Adrenal gland (tissue), 12 donors: ENCODE data around the gene TFPI2. TPM values are rescaled to one million over a fixed set of nuclear protein-coding genes. Genes with fewer than 3 reads are reported as not detected.

Experiments
- DNase-seq, 7 donors: peaks; one replicate each; pipeline ENCODE4 v3.0.0-alpha.2; 2019 to 2020
- H3K27ac ChIP-seq, 5 donors: fragments of 200-600 bp; sonication (generic) in 4 of 5; 1 replicate in 3 of 5; 2 replicates in 2 of 5; pipeline versions ENCODE4 v1.5.1 to v1.8.0; 2016 to 2020; ENCODE audit warnings: mild to moderate bottlenecking in 1 of 5
- H3K27me3 ChIP-seq: fragments of 200-600 bp; 2 replicates; pipeline ENCODE4 v1.8.0; 2021
- H3K36me3 ChIP-seq, 2 donors: fragments of 200-600 bp; replicated peaks in 1 of 2; 1 replicate in 1 of 2; 2 replicates in 1 of 2; pipeline versions ENCODE4 v1.5.1 to v1.8.0; 2018 to 2022
- H3K4me1 ChIP-seq, 2 donors: fragments of 200-600 bp; replicated peaks in 1 of 2; 1 replicate in 1 of 2; 2 replicates in 1 of 2; pipeline versions ENCODE4 v1.5.1 to v1.8.0; 2018 to 2021
- H3K4me3 ChIP-seq, 4 donors: fragments of 200-600 bp; sonication (generic) in 3 of 4; one replicate each; pipeline ENCODE4 v1.5.1; 2016 to 2018
- H3K9me3 ChIP-seq, 3 donors: fragments of 200-600 bp; sonication (generic) in 1 of 3; replicated peaks in 1 of 3; 1 replicate in 2 of 3; 2 replicates in 1 of 3; pipeline versions ENCODE4 v1.5.1 to v1.8.0; 2016 to 2021
- POLR2A ChIP-seq, 2 donors: fragments of 450-650 bp; IDR thresholded peaks; one replicate each; pipeline ENCODE4 v1.6.1; 2017; ENCODE audit warnings: antibody characterized with exemption in 2 of 2, mild to moderate bottlenecking in 2 of 2, moderate library complexity in 1 of 2
- WGBS, 4 donors: extraction: QIAGEN DNeasy Blood & Tissue Kit in 2 of 4; methylation state at CpG; one replicate each; pipeline versions ENCODE4 v1.1.5 to v1.1.7; 2013 to 2017; 5-methylcytosine and 5-hydroxymethylcytosine counted together
- intact Hi-C, 2 donors: fragments of 100-400 bp; cut with DNase I; formaldehyde crosslinking; loops; one replicate each; pipeline versions ENCODE4 v1.14.1 to v1.15.0; 2022 to 2023
- polyA plus RNA-seq, 3 donors: library from polyadenylated mRNA; stranded (reverse); fragments of 200-250 nt in 2 of 3; fragments of 350-450 nt in 1 of 3; fragmentation: Illumina TruSeq in 1 of 3; extraction: RNeasy Lipid Tissue Mini Kit (QIAGEN cat#74804) in 1 of 3; gene quantifications; one replicate each; pipeline ENCODE4 v1.2.3, GENCODE V29; 2013 to 2014
- total RNA-seq, 9 donors: library from RNA; depleted of rRNA in 4 of 9; stranded (reverse); fragments of >200 nt in 4 of 9; fragments of 120-200 nt in 1 of 9; fragmentation: NEBNext Ultra II Directional in 1 of 9; extraction: Animal tissue kit (Norgen Biotek cat#: 25700) in 1 of 9; gene quantifications; one replicate each; pipeline versions ENCODE4 v1.1.0 to v1.2.4, GENCODE V29; 2013 to 2023
- TF ChIP-seq, protein P1 (sequence below), 6 experiments: fragments of 450-650 bp in 4 of 6; fragments of 200-600 bp in 2 of 6; sonication (generic) in 1 of 6; IDR thresholded peaks; 1 replicate in 5 of 6; 2 replicates in 1 of 6; pipeline versions ENCODE4 v1.5.1 to v1.8.0; 2016 to 2021; ENCODE audit warnings: antibody characterized with exemption in 6 of 6, mild to moderate bottlenecking in 2 of 6, moderate library complexity in 1 of 6
- donor health status: healthy with polysubstance abuse.
- donor health status: Bipolar disorder and iron deficiency.
- donor health status: DM: yes; HTN: yes; CAD: no.
- donor health status: DM: no; HTN: no; CAD: no.
- donor health status: DM: no; HTN: no; CAD: no.
- donor health status: DM: yes; HTN: yes; CAD: no.

Gene TFPI2
- total and polyA plus RNA-seq, 12 donors: 7.4 to 87.8 (median 24.0) TPM

DNA sequence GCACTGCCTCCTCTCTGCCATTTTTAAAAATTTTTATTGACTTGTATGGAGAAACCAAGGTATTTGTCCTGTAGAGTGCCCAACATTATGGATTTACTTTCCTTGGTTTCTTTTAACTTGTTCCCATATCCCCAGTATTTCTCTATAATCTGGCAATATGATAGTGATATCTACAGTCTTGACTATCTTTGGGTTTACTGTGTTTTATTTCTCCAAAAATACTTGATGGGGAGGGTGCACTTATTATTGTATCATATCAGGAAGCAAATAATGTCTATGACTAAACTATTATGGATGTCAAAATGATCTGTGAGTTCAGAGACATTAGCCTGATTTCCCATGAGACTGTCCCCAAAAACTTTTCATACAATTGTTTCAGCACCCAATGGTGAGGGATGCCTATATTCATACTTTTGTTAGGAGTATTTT is 6.6 kb downstream of the TFPI2 start:
- Histone ChIP-seq H3K36me3 (no peaks in the 10 kb centered on the region), H3K9me3 (no peaks in the 10 kb centered on the region), H3K27ac (no peak overlapping the region), H3K4me1 (no peaks in the 10 kb centered on the region), H3K27me3 (no peaks in the 10 kb centered on the region), H3K4me3 (no peak overlapping the region)
- intact Hi-C loops: no loop called here
- TF ChIP-seq, protein P1, sequence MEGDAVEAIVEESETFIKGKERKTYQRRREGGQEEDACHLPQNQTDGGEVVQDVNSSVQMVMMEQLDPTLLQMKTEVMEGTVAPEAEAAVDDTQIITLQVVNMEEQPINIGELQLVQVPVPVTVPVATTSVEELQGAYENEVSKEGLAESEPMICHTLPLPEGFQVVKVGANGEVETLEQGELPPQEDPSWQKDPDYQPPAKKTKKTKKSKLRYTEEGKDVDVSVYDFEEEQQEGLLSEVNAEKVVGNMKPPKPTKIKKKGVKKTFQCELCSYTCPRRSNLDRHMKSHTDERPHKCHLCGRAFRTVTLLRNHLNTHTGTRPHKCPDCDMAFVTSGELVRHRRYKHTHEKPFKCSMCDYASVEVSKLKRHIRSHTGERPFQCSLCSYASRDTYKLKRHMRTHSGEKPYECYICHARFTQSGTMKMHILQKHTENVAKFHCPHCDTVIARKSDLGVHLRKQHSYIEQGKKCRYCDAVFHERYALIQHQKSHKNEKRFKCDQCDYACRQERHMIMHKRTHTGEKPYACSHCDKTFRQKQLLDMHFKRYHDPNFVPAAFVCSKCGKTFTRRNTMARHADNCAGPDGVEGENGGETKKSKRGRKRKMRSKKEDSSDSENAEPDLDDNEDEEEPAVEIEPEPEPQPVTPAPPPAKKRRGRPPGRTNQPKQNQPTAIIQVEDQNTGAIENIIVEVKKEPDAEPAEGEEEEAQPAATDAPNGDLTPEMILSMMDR (IDR thresholded peaks at IDR 0.05): no peak
- TF ChIP-seq POLR2A (IDR thresholded peaks at IDR 0.05): no peak
- DNase-seq: no peak

GRCh38 chr7:93883078-93883916 is 7.3 kb downstream of the TFPI2 start:
- no peak for DNase-seq
- TF ChIP-seq, protein P1 (IDR thresholded peaks at IDR 0.05): no peak
- TF ChIP-seq POLR2A (IDR thresholded peaks at IDR 0.05): no peak
- Histone ChIP-seq H3K9me3 (no peaks in the 10 kb centered on the region), H3K4me1 (no peaks in the 10 kb centered on the region), H3K4me3 (no peak overlapping the region), H3K27me3 (no peaks in the 10 kb centered on the region), H3K27ac (no peak overlapping the region), H3K36me3 (no peaks in the 10 kb centered on the region)
- intact Hi-C loops: no loop called here
- WGBS, 4 donors: 88 to 91% (median 90%) methylated on average over 3 of the region's 3 CpGs

- DNase-seq: no peak
- H3K36me3 ChIP-seq: no peaks in the 10 kb centered on the region
- no peak overlapping the region for H3K4me3 ChIP-seq
- intact Hi-C loops: no loop called here
- H3K9me3 ChIP-seq: no peaks in the 10 kb centered on the region
- no peaks in the 10 kb centered on the region for H3K27me3 ChIP-seq
- no peak overlapping the region for H3K27ac ChIP-seq
- H3K4me1 ChIP-seq: no peaks in the 10 kb centered on the region
- no peak for TF ChIP-seq POLR2A (IDR thresholded peaks at IDR 0.05)
- TF ChIP-seq, protein P1 (IDR thresholded peaks at IDR 0.05): no peak
Measured at GRCh38 chr7:93882468-93882867, 8.1 kb downstream of the TFPI2 start.

GRCh38 chr7:93879356-93879755 is 11.2 kb downstream of the TFPI2 start:
- Histone ChIP-seq H3K27me3 (no peaks in the 10 kb centered on the region), H3K36me3 (no peaks in the 10 kb centered on the region), H3K4me3 (no peak overlapping the region), H3K4me1 (no peaks in the 10 kb centered on the region), H3K27ac (no peak overlapping the region), H3K9me3 (no peaks in the 10 kb centered on the region)
- TF ChIP-seq POLR2A (IDR thresholded peaks at IDR 0.05): no peak
- TF ChIP-seq, protein P1 (IDR thresholded peaks at IDR 0.05): no peak
- intact Hi-C loops: no loop called here
- DNase-seq: no peak
